HEK293T (cell line): ENCODE data around the gene ZNF574.
"Not testable (repeated sequence)": the region's sequence is repeated elsewhere in the genome, so short reads cannot be mapped to it uniquely, and the experiment has no call there.

Experiments used
- CTCF ChIA-PET: fragments of 350-600 bp; formaldehyde crosslinking; extraction: SDS; loops from one replicate; lab custom pipeline; 2021; ENCODE audit warnings: antibody characterized with exemption, inconsistent platforms; lab: Yijun Ruan, JAX
- POLR2A ChIA-PET: fragments of 350-600 bp; formaldehyde crosslinking; extraction: SDS; loops from one replicate; lab custom pipeline; 2020; ENCODE audit warnings: antibody characterized with exemption, inconsistent platforms; lab: Yijun Ruan, JAX
- DNase-seq: peaks from one replicate; pipeline ENCODE4 v3.0.0; 2012; ENCODE audit warnings: mixed read lengths; ENCODE audit errors: extremely low spot score
- ARNT ChIP-seq: fragments of 450-650 bp; IDR thresholded peaks from 2 replicates; pipeline ENCODE4 v1.6.1; 2017; ENCODE audit warnings: mild to moderate bottlenecking
- BHLHE40 ChIP-seq: fragments of 450-650 bp; IDR thresholded peaks from 2 replicates; pipeline ENCODE4 v1.6.1; 2016; ENCODE audit warnings: mild to moderate bottlenecking, moderate library complexity, borderline replicate concordance
- CTBP1 ChIP-seq: fragments of 450-650 bp; IDR thresholded peaks from 2 replicates; pipeline ENCODE4 v1.6.1; 2016; ENCODE audit warnings: borderline replicate concordance
- ELF4 ChIP-seq: fragments of 450-650 bp; IDR thresholded peaks from 2 replicates; pipeline ENCODE4 v1.6.1; 2017; ENCODE audit warnings: antibody characterized with exemption
- FOXA1 ChIP-seq: fragments of 450-650 bp; IDR thresholded peaks from 2 replicates; pipeline ENCODE4 v1.6.1; 2016; ENCODE audit warnings: mild to moderate bottlenecking
- FOXK2 ChIP-seq: fragments of 450-650 bp; IDR thresholded peaks from 2 replicates; pipeline ENCODE4 v1.6.1; 2016; ENCODE audit warnings: mild to moderate bottlenecking
- FOXM1 ChIP-seq: fragments of 450-650 bp; IDR thresholded peaks from 2 replicates; pipeline ENCODE4 v1.6.1; 2017; ENCODE audit warnings: mild to moderate bottlenecking, borderline replicate concordance
- HDGF ChIP-seq: fragments of 450-650 bp; IDR thresholded peaks from 2 replicates; pipeline ENCODE4 v1.6.1; 2017; ENCODE audit warnings: antibody characterized with exemption, borderline replicate concordance
- L3MBTL2 ChIP-seq: fragments of 450-650 bp; conservative IDR thresholded peaks from 2 replicates; pipeline ENCODE4 v1.6.1; 2016; ENCODE audit warnings: mild to moderate bottlenecking
- LEF1 ChIP-seq: fragments of 450-650 bp; IDR thresholded peaks from 2 replicates; pipeline ENCODE4 v1.6.1; 2017; ENCODE audit warnings: mild to moderate bottlenecking, borderline replicate concordance
- NFRKB ChIP-seq: fragments of 450-650 bp; IDR thresholded peaks from 2 replicates; pipeline ENCODE4 v1.6.1; 2016; ENCODE audit warnings: mild to moderate bottlenecking, moderate library complexity
- PKNOX1 ChIP-seq: fragments of 450-650 bp; IDR thresholded peaks from 2 replicates; pipeline ENCODE4 v1.6.1; 2016
- SP1 ChIP-seq: fragments of 450-650 bp; IDR thresholded peaks from 2 replicates; pipeline ENCODE4 v1.6.1; 2017
- SUZ12 ChIP-seq: fragments of 450-650 bp; IDR thresholded peaks from 2 replicates; pipeline ENCODE4 v1.6.1; 2016; ENCODE audit warnings: mild to moderate bottlenecking
- TARDBP ChIP-seq: fragments of 450-650 bp; IDR thresholded peaks from 2 replicates; pipeline ENCODE4 v1.6.1; 2016
- ZNF384 ChIP-seq: fragments of 450-650 bp; IDR thresholded peaks from 2 replicates; pipeline ENCODE4 v1.6.1; 2016

The ZNF574 gene

GRCh38 chr19:42033413-42033812 is 42.6 kb upstream of the ZNF574 start:
- POLR2A ChIA-PET = no interaction called here
- CTCF ChIA-PET = no interaction called here
- TF ChIP-seq FOXM1 (no peak), ZNF384 (no peak), ELF4 (no peak), HDGF (no peak), NFRKB (no peak), FOXA1 (no peak), L3MBTL2 (no peak), SUZ12 (no peak), BHLHE40 (no peak), CTBP1 (no peak), LEF1 (no peak)
- DNase-seq = no peak

- peak; percentile 83 for DNase-seq
- ChIA-PET POLR2A (interaction anchor here (0.6 to 1.3 kb wide), 3 partner anchors 10 to 161 kb away, joined by 3 to 5 read pairs (median 3); partner anchors contain the start of gene RABAC1), CTCF (interaction anchor here (0.6 to 1.6 kb wide), 14 partner anchors 8 to 224 kb away, joined by 3 to 10 read pairs (median 4); partner anchors contain the start of gene RABAC1)
- TF ChIP-seq PKNOX1 = peak; percentile 87
These were observed 41.1 kb upstream of the ZNF574 start for GRCh38 chr19:42034640-42035391.

- ChIA-PET POLR2A (interaction anchor here (1.2 to 2.8 kb wide), 3 partner anchors 9 to 178 kb away, joined by 3 to 11 read pairs (median 8); partner anchors contain the start of genes RPS19 and ZNF574), CTCF (no interaction called here)
- no peak for DNase-seq
- TF ChIP-seq ZNF384 (no peak), NFRKB (no peak), FOXM1 (no peak), ARNT (no peak), FOXA1 (no peak), TARDBP (no peak), SUZ12 (no peak), PKNOX1 (no peak), ELF4 (no peak), L3MBTL2 (no peak), BHLHE40 (no peak)
These were observed 38.3 kb upstream of the ZNF574 start for GRCh38 chr19:42037649-42038048.

GRCh38 chr19:42038666-42039065 is 37.3 kb upstream of the ZNF574 start:
- POLR2A ChIA-PET = interaction anchor here (2.1 to 2.8 kb wide), 2 partner anchors 10 to 38 kb away, joined by 8 to 11 read pairs; partner anchors contain the start of gene ZNF574
- CTCF ChIA-PET = no interaction called here

GRCh38 chr19:42040031-42040430 is 35.9 kb upstream of the ZNF574 start:
- ChIA-PET CTCF (no interaction called here), POLR2A (interaction anchor here (1.4 kb wide), 1 partner anchor 36 kb away, joined by 4 read pairs; the partner anchor contains the start of gene ZNF574)
- DNase-seq = no peak
- TF ChIP-seq BHLHE40 (no peak), LEF1 (no peak), NFRKB (no peak), TARDBP (no peak), ELF4 (no peak), SP1 (no peak), FOXK2 (no peak), FOXA1 (no peak), FOXM1 (no peak), ZNF384 (no peak), PKNOX1 (no peak)

More at GRCh38 chr19:42038666-42039065, 37.3 kb upstream of the ZNF574 start:
- TF ChIP-seq PKNOX1 = no peak
- TF ChIP-seq SUZ12 = no peak
- no peak for TF ChIP-seq L3MBTL2
- no peak for TF ChIP-seq BHLHE40
- TF ChIP-seq FOXK2 = no peak
- TF ChIP-seq ARNT = no peak
- TF ChIP-seq HDGF = no peak
- no peak for TF ChIP-seq LEF1
- TF ChIP-seq CTBP1 = no peak
- no peak for TF ChIP-seq TARDBP
- TF ChIP-seq FOXA1 = no peak
- no peak for TF ChIP-seq FOXM1
- TF ChIP-seq SP1 = no peak
- TF ChIP-seq ZNF384 = no peak
- no peak for TF ChIP-seq ELF4
- DNase-seq = no peak

GRCh38 chr19:42040491-42040890 is 35.5 kb upstream of the ZNF574 start:
- CTCF ChIA-PET, DNase-seq: not testable (repeated sequence)
- POLR2A ChIA-PET = interaction anchor here (1.4 kb wide), 1 partner anchor 35 kb away, joined by 4 read pairs; the partner anchor contains the start of gene ZNF574
